Astrocyte (in vitro differentiated cells and primary cell): ENCODE data around the gene BORCS6.

Experiments used
- CTCF ChIP-seq: IDR thresholded peaks from 2 replicates; pipeline ENCODE4 v1.5.1; 2011; ENCODE audit warnings: low read depth, mild to moderate bottlenecking, inconsistent platforms, low read length, moderate library complexity; ENCODE audit not compliant: insufficient read depth
- EZH2 ChIP-seq: IDR thresholded peaks from 2 replicates; pipeline ENCODE4 v1.6.1; 2012; ENCODE audit warnings: mild to moderate bottlenecking, low read length, inconsistent platforms; ENCODE audit not compliant: insufficient read depth

GRCh38 chr17:8147805-8148404 is 42.1 kb downstream of the BORCS6 start:
- TF ChIP-seq CTCF (no peak), EZH2 (no peak)
